H9 (cell line): Measurements from ENCODE around the gene TTC9C. TPM values are rescaled to one million over a fixed set of nuclear protein-coding genes. Genes with fewer than 3 reads are reported as not detected.

Source experiments
- DNase-seq: peaks from one replicate; pipeline ENCODE4 v3.0.0-alpha.2; 2017
- H2AFZ ChIP-seq: one replicate; pipeline ENCODE4 v1.6.1; 2013; ENCODE audit warnings: mild to moderate bottlenecking, low read length, control low read depth, moderate library complexity
- H2AK5ac ChIP-seq: 2 replicates; pipeline ENCODE4 v1.6.1; 2013; ENCODE audit warnings: low read length, control low read depth, mixed read lengths; ENCODE audit not compliant: insufficient read length
- H2BK120ac ChIP-seq: one replicate; pipeline ENCODE4 v1.6.1; 2013; ENCODE audit warnings: low read depth, mild to moderate bottlenecking, low read length, control low read depth, inconsistent platforms; ENCODE audit not compliant: poor library complexity, severe bottlenecking
- H2BK12ac ChIP-seq: 2 replicates; pipeline ENCODE4 v1.6.1; 2013; ENCODE audit warnings: low read length, control low read depth, mixed read lengths, low read depth; ENCODE audit not compliant: insufficient read length
- H2BK15ac ChIP-seq: 2 replicates; pipeline ENCODE4 v1.6.1; 2013; ENCODE audit warnings: low read depth, low read length, control low read depth
- H2BK20ac ChIP-seq: one replicate; pipeline ENCODE4 v1.6.1; 2013; ENCODE audit warnings: low read depth, mild to moderate bottlenecking, low read length, control low read depth, inconsistent platforms; ENCODE audit not compliant: poor library complexity, severe bottlenecking
- H2BK5ac ChIP-seq: 2 replicates; pipeline ENCODE4 v1.6.1; 2013; ENCODE audit warnings: low read length, control low read depth, mixed read lengths; ENCODE audit not compliant: insufficient read length
- H3K14ac ChIP-seq: 2 replicates; pipeline ENCODE4 v1.6.1; 2013; ENCODE audit warnings: low read length, control low read depth; ENCODE audit not compliant: insufficient read depth
- H3K18ac ChIP-seq: 2 replicates; pipeline ENCODE4 v1.6.1; 2013; ENCODE audit warnings: low read depth, mild to moderate bottlenecking, mixed read lengths, low read length, control low read depth; ENCODE audit not compliant: insufficient read length
- H3K23ac ChIP-seq: 2 replicates; pipeline ENCODE4 v1.6.1; 2013; ENCODE audit warnings: low read length, control low read depth, mixed read lengths, low read depth; ENCODE audit not compliant: insufficient read length
- H3K23me2 ChIP-seq: 2 replicates; pipeline ENCODE4 v1.6.1; 2013; ENCODE audit warnings: low read depth, mild to moderate bottlenecking, mixed read lengths, low read length, control low read depth; ENCODE audit not compliant: insufficient read length, poor library complexity, severe bottlenecking
- H3K27ac ChIP-seq: 2 replicates; pipeline ENCODE4 v1.5.1; 2013; ENCODE audit warnings: low read length, control low read depth, mixed read lengths, low read depth; ENCODE audit not compliant: insufficient read length
- H3K27me3 ChIP-seq: 2 replicates; pipeline ENCODE4 v1.6.1; 2013; ENCODE audit warnings: low read length, control low read depth, inconsistent platforms; ENCODE audit not compliant: insufficient read depth
- H3K4ac ChIP-seq: 2 replicates; pipeline ENCODE4 v1.6.1; 2013; ENCODE audit warnings: low read depth, mild to moderate bottlenecking, control low read depth, inconsistent platforms, low read length, moderate library complexity
- H3K4me1 ChIP-seq: 2 replicates; pipeline ENCODE4 v1.6.1; 2013; ENCODE audit warnings: low read length, control low read depth, inconsistent platforms; ENCODE audit not compliant: insufficient read depth
- H3K4me2 ChIP-seq: 2 replicates; pipeline ENCODE4 v1.6.1; 2013; ENCODE audit warnings: low read length, control low read depth, mixed read lengths; ENCODE audit not compliant: insufficient read length, insufficient read depth
- H3K56ac ChIP-seq: 2 replicates; pipeline ENCODE4 v1.6.1; 2013; ENCODE audit warnings: low read depth, mild to moderate bottlenecking, mixed read lengths, low read length, control low read depth; ENCODE audit not compliant: insufficient read length
- H3K79me1 ChIP-seq: 2 replicates; pipeline ENCODE4 v1.6.1; 2013; ENCODE audit warnings: low read depth, mild to moderate bottlenecking, moderate library complexity, low read length, control low read depth, inconsistent platforms; ENCODE audit not compliant: insufficient read depth, poor library complexity, severe bottlenecking
- H3K79me2 ChIP-seq: 2 replicates; pipeline ENCODE4 v1.6.1; 2013; ENCODE audit warnings: low read length, control low read depth, inconsistent platforms; ENCODE audit not compliant: insufficient read depth
- H3K9ac ChIP-seq: 2 replicates; pipeline ENCODE4 v1.6.1; 2013; ENCODE audit warnings: low read length, control low read depth, mixed read lengths; ENCODE audit not compliant: insufficient read length; ENCODE audit errors: extremely low read depth
- H3K9me3 ChIP-seq: one replicate; pipeline ENCODE4 v1.6.1; 2013; ENCODE audit warnings: low read depth, low read length, inconsistent platforms; ENCODE audit not compliant: control insufficient read depth
- H3T11ph ChIP-seq: one replicate; pipeline ENCODE4 v1.6.1; 2013; ENCODE audit warnings: mild to moderate bottlenecking, low read length, control low read depth, inconsistent platforms
- H4K20me1 ChIP-seq: one replicate; pipeline ENCODE4 v1.6.1; 2013; ENCODE audit not compliant: control insufficient read depth, insufficient read length, insufficient read depth
- H4K5ac ChIP-seq: 2 replicates; pipeline ENCODE4 v1.6.1; 2013; ENCODE audit warnings: low read depth, mild to moderate bottlenecking, mixed read lengths, low read length, control low read depth; ENCODE audit not compliant: insufficient read length
- H4K8ac ChIP-seq: replicated peaks from 2 replicates; pipeline ENCODE4 v1.6.1; 2013; ENCODE audit warnings: low read length, control low read depth, mixed read lengths, low read depth; ENCODE audit not compliant: insufficient read length
- H4K91ac ChIP-seq: 2 replicates; pipeline ENCODE4 v1.6.1; 2013; ENCODE audit warnings: low read depth, mild to moderate bottlenecking, moderate library complexity, mixed read lengths, low read length, control low read depth; ENCODE audit not compliant: insufficient read length
- H3K27ac Mint-ChIP-seq, 3 experiments: 2 replicates in 2 of 3; 3 replicates in 1 of 3; pipeline ENCODE4 v1.8.0; 2020 to 2021; ENCODE audit warnings: mixed read lengths in 3 of 3, mild to moderate bottlenecking in 1 of 3, moderate library complexity in 1 of 3
- H3K27me3 Mint-ChIP-seq: 2 replicates; pipeline ENCODE4 v1.8.0; 2021; ENCODE audit warnings: low read depth, mild to moderate bottlenecking, moderate library complexity, mixed read lengths
- H3K36me3 Mint-ChIP-seq, 3 experiments: 2 replicates in 2 of 3; 3 replicates in 1 of 3; pipeline ENCODE4 v1.8.0; 2020 to 2021; ENCODE audit warnings: low read depth in 3 of 3, mixed read lengths in 3 of 3; ENCODE audit not compliant: insufficient read depth in 1 of 3
- H3K4me1 Mint-ChIP-seq, 2 experiments: 2 replicates each; pipeline ENCODE4 v1.8.0; 2020; ENCODE audit warnings: mixed read lengths in 2 of 2
- H3K4me3 Mint-ChIP-seq, 2 experiments: 2 replicates in 1 of 2; 3 replicates in 1 of 2; pipeline ENCODE4 v1.8.0; 2020 to 2021; ENCODE audit warnings: mild to moderate bottlenecking in 2 of 2, mixed read lengths in 2 of 2, moderate library complexity in 1 of 2
- H3K9me3 Mint-ChIP-seq, 2 experiments: 2 replicates in 1 of 2; 3 replicates in 1 of 2; pipeline ENCODE4 v1.8.0; 2020; ENCODE audit warnings: mild to moderate bottlenecking in 2 of 2, mixed read lengths in 2 of 2, moderate library complexity in 1 of 2
- WGBS: extraction: QIAGEN DNeasy Blood & Tissue Kit; methylation state at CpG from one replicate; pipeline ENCODE4 v1.1.7; 2013; ENCODE audit warnings: missing lambda C conversion rate, low lambda C conversion rate, mixed read lengths; ENCODE audit not compliant: insufficient read length; ENCODE audit errors: extremely low coverage; 5-methylcytosine and 5-hydroxymethylcytosine counted together
- total RNA-seq: library from RNA; stranded (reverse); gene quantifications from 2 replicates; pipeline ENCODE4 v1.2.1, GENCODE V29; 2021
- TF ChIP-seq, protein P1 (sequence below): fragments of 200-600 bp; sonication (generic); conservative IDR thresholded peaks from 3 replicates; pipeline ENCODE4 v1.8.0; 2021; ENCODE audit warnings: antibody characterized with exemption, mild to moderate bottlenecking

TTC9C gene
- total RNA-seq, 1 experiment from 2014 or later, result 33.4 TPM

DNA sequence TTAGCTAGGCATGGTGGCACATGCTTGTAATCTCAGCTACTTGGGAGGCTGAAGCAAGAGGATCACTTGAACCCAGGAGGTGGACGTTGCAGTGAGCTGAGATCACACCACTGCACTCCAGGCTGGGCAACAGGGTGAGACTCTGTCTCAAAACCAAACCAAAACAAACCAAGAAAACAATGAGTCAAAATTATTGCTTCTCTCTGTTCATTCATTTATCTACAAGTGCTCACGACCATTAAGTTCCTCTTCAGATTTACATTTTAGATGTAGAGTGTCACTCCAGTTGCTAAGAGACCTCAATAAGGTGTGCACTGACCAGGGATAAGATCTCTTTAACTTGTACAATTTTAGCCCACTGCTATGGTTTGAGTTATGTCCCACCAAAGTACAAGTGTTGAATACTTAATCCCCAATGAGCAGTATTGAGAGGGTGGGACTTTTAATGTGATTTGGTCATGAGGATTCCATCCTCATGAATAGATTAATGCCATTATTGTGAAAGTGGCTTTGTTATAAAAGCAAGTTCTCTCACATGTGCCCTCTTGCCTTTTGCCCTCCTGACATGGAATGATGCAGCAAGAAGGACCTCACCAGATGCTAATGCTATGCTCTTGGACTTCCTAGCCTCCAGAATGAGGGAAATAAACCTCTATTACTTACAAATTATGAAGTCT lies 8.8 kb upstream of the TTC9C start:
- H3K79me2 ChIP-seq, result peaks cover 2% of the 10 kb centered on the region; the same call in 1 of the 2 replicates

More for the DNA sequence above, 8.8 kb upstream of the TTC9C start:
- Histone ChIP-seq H3K23me2 (no peaks in the 10 kb centered on the region), H3K4me2 (no peak overlapping the region), H3K79me1 (peaks cover 5% of the 10 kb centered on the region), H3K14ac (no peak overlapping the region), H3K9ac (no peak overlapping the region), H3K56ac (no peak overlapping the region), H4K5ac (no peak overlapping the region), H3T11ph (no peak overlapping the region), H4K8ac (no peak overlapping the region), H2BK5ac (no peak overlapping the region), H2BK120ac (no peak overlapping the region), H2AFZ (no peak overlapping the region), H2BK20ac (no peak overlapping the region), H2AK5ac (no peak overlapping the region), H3K9me3 (no peaks in the 10 kb centered on the region), H3K18ac (no peak overlapping the region), H4K20me1 (no peaks in the 10 kb centered on the region), H2BK15ac (no peak overlapping the region), H4K91ac (no peak overlapping the region), H3K27me3 (no peaks in the 10 kb centered on the region), H3K27ac (no peak overlapping the region), H3K23ac (no peak overlapping the region), H3K4ac (no peak overlapping the region), H3K4me1 (no peaks in the 10 kb centered on the region), H2BK12ac (no peak overlapping the region)
- TF ChIP-seq, protein P1, sequence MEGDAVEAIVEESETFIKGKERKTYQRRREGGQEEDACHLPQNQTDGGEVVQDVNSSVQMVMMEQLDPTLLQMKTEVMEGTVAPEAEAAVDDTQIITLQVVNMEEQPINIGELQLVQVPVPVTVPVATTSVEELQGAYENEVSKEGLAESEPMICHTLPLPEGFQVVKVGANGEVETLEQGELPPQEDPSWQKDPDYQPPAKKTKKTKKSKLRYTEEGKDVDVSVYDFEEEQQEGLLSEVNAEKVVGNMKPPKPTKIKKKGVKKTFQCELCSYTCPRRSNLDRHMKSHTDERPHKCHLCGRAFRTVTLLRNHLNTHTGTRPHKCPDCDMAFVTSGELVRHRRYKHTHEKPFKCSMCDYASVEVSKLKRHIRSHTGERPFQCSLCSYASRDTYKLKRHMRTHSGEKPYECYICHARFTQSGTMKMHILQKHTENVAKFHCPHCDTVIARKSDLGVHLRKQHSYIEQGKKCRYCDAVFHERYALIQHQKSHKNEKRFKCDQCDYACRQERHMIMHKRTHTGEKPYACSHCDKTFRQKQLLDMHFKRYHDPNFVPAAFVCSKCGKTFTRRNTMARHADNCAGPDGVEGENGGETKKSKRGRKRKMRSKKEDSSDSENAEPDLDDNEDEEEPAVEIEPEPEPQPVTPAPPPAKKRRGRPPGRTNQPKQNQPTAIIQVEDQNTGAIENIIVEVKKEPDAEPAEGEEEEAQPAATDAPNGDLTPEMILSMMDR, result no peak
- DNase-seq, result no peak
- H3K36me3 Mint-ChIP-seq, result peaks cover 71 to 98% (median 97%) of the 10 kb centered on the region in 3 experiments
- WGBS, result no CpG with 5 or more reads among the region's 2 CpGs
- no peaks in the 10 kb centered on the region for H3K27me3 Mint-ChIP-seq
- H3K4me1 Mint-ChIP-seq, result peaks cover 4 to 28% of the 10 kb centered on the region in 2 experiments; a peak in 3 of 4 replicates
- H3K4me3 Mint-ChIP-seq, result no peak overlapping the region
- H3K9me3 Mint-ChIP-seq, result no peaks in the 10 kb centered on the region
- no peak overlapping the region for H3K27ac Mint-ChIP-seq
